CD4-positive, alpha-beta T cell treated with Interleukin-1 beta for 1 hour (primary cell): ENCODE measurements around the gene POMT2.

ENCODE experiments used
- DNase-seq, 2 donors: peaks; one replicate each; pipeline ENCODE4 v3.0.0-alpha.2; 2020 to 2022

The POMT2 gene

GRCh38 chr14:77264466-77265186 is 56.1 kb downstream of the POMT2 start:
- no peak for DNase-seq

- DNase-seq = no peak
Measured at GRCh38 chr14:77260631-77261030, 60.1 kb downstream of the POMT2 start.

- no peak for DNase-seq
Measured at GRCh38 chr14:77260199-77260598, 60.5 kb downstream of the POMT2 start.

- no peak for DNase-seq
Measured at GRCh38 chr14:77259025-77259715, 61.5 kb downstream of the POMT2 start.

GRCh38 chr14:77258566-77258965 is 62.1 kb downstream of the POMT2 start:
- no peak for DNase-seq

GRCh38 chr14:77257700-77258099 is 63.0 kb downstream of the POMT2 start:
- DNase-seq = no peak

- no peak for DNase-seq
Measured at GRCh38 chr14:77256694-77257093, 64.0 kb downstream of the POMT2 start.

GRCh38 chr14:77253333-77254190 is 67.1 kb downstream of the POMT2 start:
- no peak for DNase-seq

GRCh38 chr14:77251870-77252269 is 68.8 kb downstream of the POMT2 start:
- DNase-seq = no peak

- no peak for DNase-seq
Measured at GRCh38 chr14:77250927-77251326, 69.8 kb downstream of the POMT2 start.

GRCh38 chr14:77249286-77249685 is 71.4 kb downstream of the POMT2 start:
- no peak for DNase-seq

GRCh38 chr14:77248666-77249065 is 72.0 kb downstream of the POMT2 start:
- no peak for DNase-seq

- no peak for DNase-seq
Measured at GRCh38 chr14:77246784-77247183, 73.9 kb downstream of the POMT2 start.

- DNase-seq = no peak
Measured at GRCh38 chr14:77245820-77246219, 74.9 kb downstream of the POMT2 start.

- peak in 1 of 2 donors; percentile 60 for DNase-seq
Measured at GRCh38 chr14:77243853-77244252, 76.8 kb downstream of the POMT2 start.

- peak in 1 of 2 donors; percentile 17 for DNase-seq
Measured at GRCh38 chr14:77242752-77243151, 77.9 kb downstream of the POMT2 start.

- no peak for DNase-seq
Measured at GRCh38 chr14:77241955-77242354, 78.7 kb downstream of the POMT2 start.

GRCh38 chr14:77240336-77240915 is 80.3 kb downstream of the POMT2 start:
- no peak for DNase-seq

GRCh38 chr14:77239412-77239811 is 81.3 kb downstream of the POMT2 start:
- DNase-seq = no peak

GRCh38 chr14:77238996-77239395 is 81.7 kb downstream of the POMT2 start:
- no peak for DNase-seq

GRCh38 chr14:77238356-77238755 is 82.3 kb downstream of the POMT2 start:
- no peak for DNase-seq

GRCh38 chr14:77236814-77237213 is 83.9 kb downstream of the POMT2 start:
- no peak for DNase-seq

GRCh38 chr14:77231721-77232120 is 89.0 kb downstream of the POMT2 start:
- DNase-seq = no peak
